ENCODE measurements around the gene GID4. TPM values are rescaled to one million over a fixed set of nuclear protein-coding genes. Genes with fewer than 3 reads are reported as not detected.

GID4 gene
- total RNA-seq, 1 experiment from 2014 or later, result 11.4 TPM

- no peak overlapping the region for H4K91ac ChIP-seq (ENCODE audit: insufficient read length, low read depth, low read length)
- H2BK20ac ChIP-seq (ENCODE audit: low read depth, low read length, poor library complexity, severe bottlenecking), result no peak overlapping the region
- Mint-ChIP-seq H3K4me1 (peaks cover 20 to 24% of the 10 kb centered on the region in 2 experiments), H3K9me3 (no peaks in the 10 kb centered on the region; a peak in 2 of 5 replicates), H3K36me3 (ENCODE audit: insufficient read depth in 1 of 3, low read depth in 3 of 3) (peaks cover 11 to 28% (median 16%) of the 10 kb centered on the region in 3 experiments), H3K27ac (no peak overlapping the region), H3K27me3 (ENCODE audit: low read depth) (no peaks in the 10 kb centered on the region; the same call in 1 of the 2 replicates), H3K4me3 (no peak overlapping the region)
- H4K8ac ChIP-seq (replicated peaks; ENCODE audit: insufficient read length, low read depth, low read length), result no peak overlapping the region
- H3K9me3 ChIP-seq (ENCODE audit: control insufficient read depth, low read depth, low read length), result no peaks in the 10 kb centered on the region
- H4K5ac ChIP-seq (ENCODE audit: insufficient read length, low read depth, low read length), result no peak overlapping the region
- no peaks in the 10 kb centered on the region; the same call in 1 of the 2 replicates for H3K4me1 ChIP-seq (ENCODE audit: insufficient read depth, low read length)
- no peak overlapping the region for H2BK120ac ChIP-seq (ENCODE audit: low read depth, low read length, poor library complexity, severe bottlenecking)
- H3K79me2 ChIP-seq (ENCODE audit: insufficient read depth, low read length), result no peaks in the 10 kb centered on the region
- H3K79me1 ChIP-seq (ENCODE audit: insufficient read depth, low read depth, low read length, poor library complexity, severe bottlenecking), result no peaks in the 10 kb centered on the region
- no CpG with 5 or more reads among the region's 1 CpG for WGBS (ENCODE audit: extremely low coverage, insufficient read length, low lambda C conversion rate)
- H3K4ac ChIP-seq (ENCODE audit: low read depth, low read length), result no peak overlapping the region
- H2AK5ac ChIP-seq (ENCODE audit: insufficient read length, low read length), result no peak overlapping the region
- H2BK5ac ChIP-seq (ENCODE audit: insufficient read length, low read length), result no peak overlapping the region
- no peak overlapping the region for H3K14ac ChIP-seq (ENCODE audit: insufficient read depth, low read length)
- H4K20me1 ChIP-seq (ENCODE audit: control insufficient read depth, insufficient read depth, insufficient read length), result no peaks in the 10 kb centered on the region
- no peak overlapping the region for H3T11ph ChIP-seq (ENCODE audit: low read length)
- no peak overlapping the region for H3K56ac ChIP-seq (ENCODE audit: insufficient read length, low read depth, low read length)
- DNase-seq, result no peak
- no peak overlapping the region for H3K23ac ChIP-seq (ENCODE audit: insufficient read length, low read depth, low read length)
- no peak overlapping the region for H3K9ac ChIP-seq (ENCODE audit: extremely low read depth, insufficient read length, low read length)
- H3K18ac ChIP-seq (ENCODE audit: insufficient read length, low read depth, low read length), result no peak overlapping the region
- peaks cover 10% of the 10 kb centered on the region for H3K23me2 ChIP-seq (ENCODE audit: insufficient read length, low read depth, low read length, poor library complexity, severe bottlenecking)
- no peak overlapping the region for H3K27ac ChIP-seq (ENCODE audit: insufficient read length, low read depth, low read length)
- no peak overlapping the region for H2AFZ ChIP-seq (ENCODE audit: low read length)
- no peak; the same call in 2 of the 3 replicates for TF ChIP-seq CTCF (conservative IDR thresholded peaks at IDR 0.05)
- no peak overlapping the region for H2BK12ac ChIP-seq (ENCODE audit: insufficient read length, low read depth, low read length)
- no peak overlapping the region for H3K4me2 ChIP-seq (ENCODE audit: insufficient read depth, insufficient read length, low read length)
- no peak overlapping the region for H2BK15ac ChIP-seq (ENCODE audit: low read depth, low read length)
- no peaks in the 10 kb centered on the region for H3K27me3 ChIP-seq (ENCODE audit: insufficient read depth, low read length)
These were observed 4.3 kb downstream of the GID4 start for GRCh38 chr17:18043491-18043890.
